Colonic mucosa (tissue), 4 donors: ENCODE results near the gene CAMK1D. TPM values are rescaled to one million over a fixed set of nuclear protein-coding genes. Genes with fewer than 3 reads are reported as not detected.

ENCODE experiments used
- DNase-seq: peaks from one replicate; pipeline ENCODE4 v3.0.0-alpha.2; 2020
- H3K27ac ChIP-seq: fragments of 200-600 bp; one replicate; pipeline ENCODE4 v1.8.0; 2021
- H3K27me3 ChIP-seq: fragments of 200-600 bp; one replicate; pipeline ENCODE4 v1.8.0; 2021
- H3K36me3 ChIP-seq: fragments of 200-600 bp; one replicate; pipeline ENCODE4 v1.8.0; 2021
- H3K4me1 ChIP-seq: fragments of 200-600 bp; one replicate; pipeline ENCODE4 v1.8.0; 2021; ENCODE audit warnings: mild to moderate bottlenecking
- H3K4me3 ChIP-seq: fragments of 200-600 bp; one replicate; pipeline ENCODE4 v1.8.0; 2021
- H3K9ac ChIP-seq, 2 donors: one replicate each; pipeline ENCODE4 v1.7.0; 2013; ENCODE audit warnings: control low read depth in 2 of 2, low read depth in 2 of 2, low read length in 2 of 2
- H3K9me3 ChIP-seq: fragments of 200-600 bp; one replicate; pipeline ENCODE4 v1.8.0; 2021
- intact Hi-C: fragments of 100-400 bp; cut with DNase I; formaldehyde crosslinking; loops from one replicate; pipeline ENCODE4 v1.14.1; 2022
- total RNA-seq, 2 donors: library from RNA; stranded (reverse); fragmentation: NEBNext Ultra II Directional in 1 of 2; extraction: Animal tissue kit (Norgen Biotek cat#: 25700) in 1 of 2; gene quantifications; one replicate each; pipeline ENCODE4 v1.2.1, GENCODE V29; 2021
- TF ChIP-seq, protein P1 (sequence below): fragments of 200-600 bp; IDR thresholded peaks from one replicate; pipeline ENCODE4 v1.8.0; 2022; ENCODE audit warnings: antibody characterized with exemption, mild to moderate bottlenecking
- donor health status: healthy.
- donor health status: DM: no; HTN: no; CAD: no.
- donor health status: DM: no; HTN: no; CAD: no.

The CAMK1D gene
- total RNA-seq, 2 donors from 2014 or later, result 21.3 to 29.7 TPM

DNA sequence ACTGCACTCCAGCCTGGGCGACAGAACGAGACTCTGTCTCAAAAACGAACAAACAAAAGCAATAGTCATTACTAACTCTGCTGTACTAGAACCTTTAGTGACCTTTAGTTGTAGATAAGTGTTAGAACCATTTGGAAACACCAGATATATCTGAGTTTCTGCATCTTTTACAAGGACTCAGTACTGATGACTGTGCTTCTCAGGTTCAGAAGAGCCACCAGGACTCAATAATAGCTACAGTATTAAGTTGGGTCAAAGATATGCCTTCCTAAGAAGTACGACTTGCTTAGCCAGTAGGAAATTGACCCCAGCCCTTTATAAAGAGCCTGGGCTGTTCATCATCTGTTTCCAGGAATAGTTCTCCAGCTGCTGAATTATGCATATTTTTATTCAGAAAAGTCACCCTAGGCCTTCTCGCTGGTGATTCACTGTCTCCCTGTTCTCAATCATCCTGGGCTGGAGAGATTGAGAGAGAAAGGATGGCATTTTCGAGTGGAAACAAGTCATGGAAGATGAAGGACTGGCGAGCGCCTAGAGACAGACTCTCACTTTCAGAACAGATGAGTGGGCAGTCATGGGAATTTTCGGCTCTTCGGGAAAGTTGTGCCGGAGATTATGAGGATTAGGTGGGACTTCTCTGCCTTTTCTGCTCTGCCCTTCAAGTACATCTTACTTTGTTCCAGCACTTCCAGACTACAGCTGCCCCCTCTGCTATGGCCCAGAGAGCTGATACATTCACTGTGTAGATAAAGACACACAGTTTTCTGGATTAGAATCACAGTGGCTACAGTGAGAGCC, 336.1 kb downstream of the CAMK1D start:
- H3K4me1 ChIP-seq, result no peaks in the 10 kb centered on the region
- no peak overlapping the region for H3K27ac ChIP-seq
- no peak overlapping the region for H3K9ac ChIP-seq
- no peaks in the 10 kb centered on the region for H3K27me3 ChIP-seq
- H3K9me3 ChIP-seq, result no peaks in the 10 kb centered on the region
- DNase-seq, result no peak
- no peaks in the 10 kb centered on the region for H3K36me3 ChIP-seq
- TF ChIP-seq, protein P1, sequence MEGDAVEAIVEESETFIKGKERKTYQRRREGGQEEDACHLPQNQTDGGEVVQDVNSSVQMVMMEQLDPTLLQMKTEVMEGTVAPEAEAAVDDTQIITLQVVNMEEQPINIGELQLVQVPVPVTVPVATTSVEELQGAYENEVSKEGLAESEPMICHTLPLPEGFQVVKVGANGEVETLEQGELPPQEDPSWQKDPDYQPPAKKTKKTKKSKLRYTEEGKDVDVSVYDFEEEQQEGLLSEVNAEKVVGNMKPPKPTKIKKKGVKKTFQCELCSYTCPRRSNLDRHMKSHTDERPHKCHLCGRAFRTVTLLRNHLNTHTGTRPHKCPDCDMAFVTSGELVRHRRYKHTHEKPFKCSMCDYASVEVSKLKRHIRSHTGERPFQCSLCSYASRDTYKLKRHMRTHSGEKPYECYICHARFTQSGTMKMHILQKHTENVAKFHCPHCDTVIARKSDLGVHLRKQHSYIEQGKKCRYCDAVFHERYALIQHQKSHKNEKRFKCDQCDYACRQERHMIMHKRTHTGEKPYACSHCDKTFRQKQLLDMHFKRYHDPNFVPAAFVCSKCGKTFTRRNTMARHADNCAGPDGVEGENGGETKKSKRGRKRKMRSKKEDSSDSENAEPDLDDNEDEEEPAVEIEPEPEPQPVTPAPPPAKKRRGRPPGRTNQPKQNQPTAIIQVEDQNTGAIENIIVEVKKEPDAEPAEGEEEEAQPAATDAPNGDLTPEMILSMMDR, result no peak
- H3K4me3 ChIP-seq, result no peak overlapping the region
- intact Hi-C loops, result no loop called here

DNA sequence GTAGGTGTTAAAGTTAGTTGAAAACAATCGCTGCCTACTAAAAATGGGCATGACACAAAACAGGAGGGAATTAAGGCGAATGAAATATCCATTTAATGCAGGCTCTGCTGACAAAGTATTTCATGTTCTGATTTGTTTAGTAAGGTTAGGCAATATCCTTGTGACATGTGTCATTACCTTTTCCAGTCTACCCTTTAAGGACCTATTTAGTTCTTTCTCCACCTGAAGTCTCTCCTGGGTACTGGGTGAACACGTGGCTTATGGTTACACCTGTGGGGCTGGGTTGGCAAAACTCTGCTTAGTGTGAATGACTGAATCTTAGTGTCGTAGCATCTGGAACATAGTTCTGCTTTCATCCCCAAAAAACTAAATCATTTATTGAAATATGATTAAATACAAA, 338.6 kb downstream of the CAMK1D start:
- TF ChIP-seq, protein P1, result no peak
- H3K9ac ChIP-seq, result no peak overlapping the region
- no peak overlapping the region for H3K4me3 ChIP-seq
- intact Hi-C loops, result no loop called here
- no peak overlapping the region for H3K27ac ChIP-seq
- H3K27me3 ChIP-seq, result no peaks in the 10 kb centered on the region
- DNase-seq, result no peak
- H3K9me3 ChIP-seq, result no peaks in the 10 kb centered on the region
- H3K36me3 ChIP-seq, result no peaks in the 10 kb centered on the region
- H3K4me1 ChIP-seq, result no peaks in the 10 kb centered on the region

DNA sequence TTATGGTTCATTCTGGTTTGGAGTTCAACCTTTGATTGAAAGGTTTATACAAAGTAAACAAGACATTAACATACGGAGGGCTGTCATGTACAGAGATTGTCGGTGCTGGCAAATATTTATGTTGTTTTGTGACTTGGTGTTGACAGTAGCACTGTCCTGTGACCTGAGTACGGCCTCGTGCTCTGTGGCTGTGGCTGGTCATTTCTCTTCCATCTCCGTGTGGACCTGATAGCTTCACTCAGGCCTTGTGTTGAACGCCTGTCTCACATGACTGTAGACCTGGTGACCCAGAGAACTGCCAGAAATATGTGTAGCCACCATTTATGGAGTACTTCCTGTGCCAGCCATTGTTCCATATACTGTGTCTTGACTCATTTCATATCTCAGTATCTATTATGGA, 340.5 kb downstream of the CAMK1D start:
- H3K27ac ChIP-seq, result no peak overlapping the region
- no peaks in the 10 kb centered on the region for H3K27me3 ChIP-seq
- intact Hi-C loops, result no loop called here
- H3K36me3 ChIP-seq, result no peaks in the 10 kb centered on the region
- TF ChIP-seq, protein P1, result no peak
- H3K9me3 ChIP-seq, result no peaks in the 10 kb centered on the region
- H3K9ac ChIP-seq, result no peak overlapping the region
- H3K4me1 ChIP-seq, result no peaks in the 10 kb centered on the region
- DNase-seq, result no peak
- no peak overlapping the region for H3K4me3 ChIP-seq

DNA sequence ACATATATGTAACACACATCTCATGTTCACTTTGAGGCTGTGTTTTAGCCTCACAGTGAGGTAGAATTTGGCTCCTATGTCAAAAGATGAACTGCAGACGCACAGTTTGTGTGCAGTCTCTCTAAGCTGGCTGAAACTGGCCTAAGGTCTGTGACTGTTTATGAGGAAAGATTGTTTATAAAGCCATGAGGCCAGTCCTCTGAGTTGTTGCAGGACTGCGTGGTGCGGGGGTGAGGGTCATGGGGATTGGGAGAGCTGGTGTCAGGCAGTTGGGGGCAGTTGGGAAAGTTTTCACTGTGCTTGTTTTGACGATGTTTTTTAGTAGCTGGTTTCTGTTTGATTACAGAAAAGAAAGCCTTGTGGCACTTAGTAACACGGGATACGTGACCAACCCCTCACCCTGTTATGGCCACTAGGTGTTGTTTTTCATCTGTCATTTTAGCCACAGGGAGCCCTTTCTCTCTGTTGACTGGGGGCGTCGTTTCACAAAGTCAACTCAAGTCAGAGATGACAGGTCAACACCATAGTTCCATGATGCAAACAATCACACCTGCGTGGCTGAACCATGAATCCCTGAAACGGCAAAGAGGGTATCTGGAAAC, 341.3 kb downstream of the CAMK1D start:
- Histone ChIP-seq H3K36me3 (no peaks in the 10 kb centered on the region), H3K9me3 (no peaks in the 10 kb centered on the region), H3K4me3 (no peak overlapping the region), H3K27me3 (no peaks in the 10 kb centered on the region), H3K27ac (no peak overlapping the region), H3K4me1 (no peaks in the 10 kb centered on the region), H3K9ac (no peak overlapping the region)
- TF ChIP-seq, protein P1, result no peak
- no peak for DNase-seq
- intact Hi-C loops, result no loop called here

DNA sequence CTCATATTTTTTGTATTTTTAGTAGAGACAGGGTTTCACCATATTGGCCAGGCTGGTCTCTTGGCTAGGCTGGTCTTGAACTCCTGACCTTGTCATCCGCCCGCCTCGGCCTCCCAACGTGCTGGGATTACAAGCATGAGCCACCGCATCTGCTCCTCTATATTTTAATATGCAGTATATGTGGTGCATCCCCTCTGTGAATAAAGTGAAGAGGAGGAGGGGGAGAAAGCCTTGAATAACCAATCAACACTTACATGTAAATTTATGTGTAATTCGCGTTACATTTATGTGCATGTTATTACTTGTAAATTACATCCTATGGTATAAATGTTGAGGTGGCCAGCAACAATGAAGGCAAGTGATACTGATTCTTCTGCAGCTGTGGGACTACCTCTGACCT, 342.2 kb downstream of the CAMK1D start:
- Histone ChIP-seq H3K4me3 (no peak overlapping the region), H3K4me1 (no peaks in the 10 kb centered on the region), H3K27ac (no peak overlapping the region), H3K36me3 (no peaks in the 10 kb centered on the region), H3K27me3 (no peaks in the 10 kb centered on the region), H3K9me3 (no peaks in the 10 kb centered on the region), H3K9ac (no peak overlapping the region)
- DNase-seq, result no peak
- TF ChIP-seq, protein P1, result no peak
- intact Hi-C loops, result no loop called here
